Naive thymus-derived CD4-positive, alpha-beta T cell (primary cell): Measurements from ENCODE around the gene FAT1. TPM values are rescaled to one million over a fixed set of nuclear protein-coding genes. Genes with fewer than 3 reads are reported as not detected.

Experiments
- ATAC-seq: fragments of 150-1000 bp; cut with Tn5 transposase; 2 replicates; pipeline ENCODE4 v1.10.0; 2021; ENCODE audit warnings: mild to moderate bottlenecking, moderate library complexity
- CTCF ChIA-PET: fragments of 350-600 bp; sonication (Branson Sonifier 250); formaldehyde crosslinking; loops from one replicate; lab custom pipeline; 2021; ENCODE audit warnings: antibody characterized with exemption; lab: Charles Lee
- POLR2A ChIA-PET: fragments of 350-600 bp; sonication (Branson Sonifier 250); formaldehyde crosslinking; loops from one replicate; lab custom pipeline; 2021; ENCODE audit warnings: antibody characterized with exemption, inconsistent platforms; lab: Charles Lee
- DNase-seq, 9 donors: peaks; one replicate each; pipeline versions ENCODE4 v3.0.0 to v3.0.0-alpha.2; 2020 to 2022; ENCODE audit warnings: mixed read lengths in 1 of 9
- H3K27ac ChIP-seq: one replicate; pipeline ENCODE4 v1.7.0; 2013; ENCODE audit warnings: mild to moderate bottlenecking, low read depth, low read length, moderate library complexity
- H3K27me3 ChIP-seq, 2 donors: one replicate each; pipeline ENCODE4 v1.7.0; 2013; ENCODE audit warnings: low read length in 2 of 2, mild to moderate bottlenecking in 2 of 2, moderate library complexity in 2 of 2; ENCODE audit not compliant: control insufficient read depth in 2 of 2, insufficient read depth in 2 of 2
- H3K36me3 ChIP-seq, 3 experiments: 1 replicate in 2 of 3; 2 replicates in 1 of 3; pipeline ENCODE4 v1.7.0; 2013; ENCODE audit warnings: low read length in 3 of 3, mild to moderate bottlenecking in 3 of 3, moderate library complexity in 1 of 3; ENCODE audit not compliant: insufficient read depth in 3 of 3, control insufficient read depth in 2 of 3
- H3K4me1 ChIP-seq, 2 donors: one replicate each; pipeline ENCODE4 v1.7.0; 2013; ENCODE audit warnings: low read length in 2 of 2, mild to moderate bottlenecking in 2 of 2, moderate library complexity in 1 of 2; ENCODE audit not compliant: control insufficient read depth in 2 of 2, insufficient read depth in 2 of 2
- H3K4me3 ChIP-seq: 2 replicates; pipeline ENCODE4 v1.7.0; 2013; ENCODE audit warnings: mild to moderate bottlenecking, low read length
- H3K9me3 ChIP-seq, 3 experiments: 1 replicate in 2 of 3; 2 replicates in 1 of 3; pipeline ENCODE4 v1.7.0; 2013; ENCODE audit warnings: low read length in 3 of 3; ENCODE audit not compliant: control insufficient read depth in 2 of 3
- H3K27ac Mint-ChIP-seq, 9 donors: one replicate each; pipeline ENCODE4 v1.8.0; 2020 to 2022; ENCODE audit warnings: mixed read lengths in 9 of 9, mild to moderate bottlenecking in 8 of 9, moderate library complexity in 5 of 9, inconsistent platforms in 2 of 9
- H3K27me3 Mint-ChIP-seq, 5 donors: one replicate each; pipeline ENCODE4 v1.8.0; 2021 to 2022; ENCODE audit warnings: mixed read lengths in 5 of 5, mild to moderate bottlenecking in 1 of 5
- H3K36me3 Mint-ChIP-seq, 5 donors: one replicate each; pipeline ENCODE4 v1.8.0; 2020 to 2022; ENCODE audit warnings: mixed read lengths in 5 of 5, mild to moderate bottlenecking in 3 of 5, inconsistent platforms in 1 of 5
- H3K4me1 Mint-ChIP-seq, 7 donors: one replicate each; pipeline ENCODE4 v1.8.0; 2020 to 2022; ENCODE audit warnings: mixed read lengths in 7 of 7, mild to moderate bottlenecking in 3 of 7, inconsistent platforms in 1 of 7
- H3K4me3 Mint-ChIP-seq, 10 donors: one replicate each; pipeline ENCODE4 v1.8.0; 2020 to 2022; ENCODE audit warnings: mild to moderate bottlenecking in 10 of 10, mixed read lengths in 10 of 10, moderate library complexity in 6 of 10, inconsistent platforms in 2 of 10
- H3K9me3 Mint-ChIP-seq, 11 donors: one replicate each; pipeline ENCODE4 v1.8.0; 2020 to 2022; ENCODE audit warnings: mixed read lengths in 11 of 11, mild to moderate bottlenecking in 4 of 11, inconsistent platforms in 1 of 11, moderate library complexity in 1 of 11
- intact Hi-C, 2 donors: fragments of 100-400 bp; cut with micrococcal nuclease; formaldehyde crosslinking; loops; one replicate each; pipeline ENCODE4 v1.15.1; 2023
- polyA plus RNA-seq, 2 donors: library from polyadenylated mRNA; unstranded; fragments of 300-500 nt; fragmentation: Illumina TruSeq; gene quantifications; one replicate each; pipeline ENCODE4 v1.2.3, GENCODE V29; 2021
- total RNA-seq, 6 experiments: library from RNA in 5 of 6; stranded (reverse) in 5 of 6; gene quantifications; 1 replicate in 5 of 6; 2 replicates in 1 of 6; pipeline ENCODE4 v1.2.3 and lab custom pipeline; 2021 to 2026

FAT1 gene
- total and polyA plus RNA-seq, 7 experiments from 2014 or later, result 0.05 TPM; not detected in 6

- POLR2A ChIA-PET, result no interaction called here
- Histone ChIP-seq H3K27ac (no peak overlapping the region), H3K9me3 (no peaks in the 10 kb centered on the region), H3K4me1 (no peaks in the 10 kb centered on the region), H3K27me3 (no peaks in the 10 kb centered on the region), H3K36me3 (no peaks in the 10 kb centered on the region), H3K4me3 (no peak overlapping the region)
- no peak overlapping the region for H3K27ac Mint-ChIP-seq
- CTCF ChIA-PET, result no interaction called here
- H3K4me3 Mint-ChIP-seq, result no peak overlapping the region
- no peaks in the 10 kb centered on the region for H3K36me3 Mint-ChIP-seq
- ATAC-seq (no peak), DNase-seq (no peak)
- peaks cover 0 to 6% (median 0%) of the 10 kb centered on the region in 5 donors for H3K27me3 Mint-ChIP-seq
- H3K4me1 Mint-ChIP-seq, result no peaks in the 10 kb centered on the region
- peaks cover 0 to 15% (median 3%) of the 10 kb centered on the region in 11 donors for H3K9me3 Mint-ChIP-seq
- intact Hi-C loops, result no loop called here
Observed at GRCh38 chr4:186684889-186685309, 38.8 kb downstream of the FAT1 start.

- Mint-ChIP-seq H3K27me3 (peaks cover 0 to 5% (median 0%) of the 10 kb centered on the region in 5 donors), H3K4me3 (no peak overlapping the region), H3K4me1 (no peaks in the 10 kb centered on the region), H3K27ac (no peak overlapping the region), H3K9me3 (peaks cover 0 to 15% (median 1%) of the 10 kb centered on the region in 11 donors), H3K36me3 (no peaks in the 10 kb centered on the region)
- CTCF ChIA-PET, result no interaction called here
- no peaks in the 10 kb centered on the region for H3K27me3 ChIP-seq
- H3K9me3 ChIP-seq, result no peaks in the 10 kb centered on the region
- POLR2A ChIA-PET, result no interaction called here
- no peaks in the 10 kb centered on the region for H3K36me3 ChIP-seq
- DNase-seq, result no peak
- no peak overlapping the region for H3K4me3 ChIP-seq
- H3K4me1 ChIP-seq, result no peaks in the 10 kb centered on the region
- no peak for ATAC-seq
- intact Hi-C loops, result no loop called here
- no peak overlapping the region for H3K27ac ChIP-seq
Observed at GRCh38 chr4:186684220-186684619, 39.4 kb downstream of the FAT1 start.

DNA sequence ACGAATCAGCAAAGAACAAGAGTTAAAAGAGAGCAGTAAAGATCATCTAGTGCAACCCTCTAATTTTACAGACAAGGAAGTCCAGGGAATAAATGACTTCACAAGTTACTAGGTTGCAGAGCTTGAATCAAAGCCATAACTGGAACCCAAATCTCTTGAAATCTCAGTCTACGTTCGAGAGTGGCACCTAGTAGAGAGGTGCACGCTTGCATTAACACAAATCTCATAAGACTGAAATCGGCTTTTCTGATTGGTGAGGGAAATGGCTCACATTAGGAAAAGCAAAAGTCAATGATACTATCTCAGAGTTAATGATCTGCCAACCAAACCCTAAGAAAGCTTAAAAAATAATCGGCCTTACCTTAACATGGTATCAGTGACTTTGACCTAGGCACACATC is 43.0 kb downstream of the FAT1 start:
- Mint-ChIP-seq H3K9me3 (peaks cover 0 to 15% (median 1%) of the 10 kb centered on the region in 11 donors), H3K27me3 (peaks cover 0 to 5% (median 0%) of the 10 kb centered on the region in 5 donors), H3K27ac (no peak overlapping the region), H3K4me3 (no peak overlapping the region), H3K4me1 (no peaks in the 10 kb centered on the region), H3K36me3 (no peaks in the 10 kb centered on the region)
- CTCF ChIA-PET, result no interaction called here
- no peaks in the 10 kb centered on the region for H3K9me3 ChIP-seq
- no peak overlapping the region for H3K4me3 ChIP-seq
- intact Hi-C loops, result no loop called here
- H3K4me1 ChIP-seq, result no peaks in the 10 kb centered on the region
- DNase-seq (no peak), ATAC-seq (no peak)
- POLR2A ChIA-PET, result no interaction called here
- no peak overlapping the region for H3K27ac ChIP-seq
- H3K36me3 ChIP-seq, result no peaks in the 10 kb centered on the region
- no peaks in the 10 kb centered on the region for H3K27me3 ChIP-seq

- peaks cover 0 to 6% (median 0%) of the 10 kb centered on the region in 5 donors for H3K27me3 Mint-ChIP-seq
- Histone ChIP-seq H3K4me3 (no peak overlapping the region), H3K4me1 (no peaks in the 10 kb centered on the region), H3K9me3 (no peaks in the 10 kb centered on the region), H3K36me3 (no peaks in the 10 kb centered on the region), H3K27me3 (no peaks in the 10 kb centered on the region), H3K27ac (no peak overlapping the region)
- ChIA-PET CTCF (no interaction called here), POLR2A (no interaction called here)
- H3K4me1 Mint-ChIP-seq, result no peaks in the 10 kb centered on the region
- H3K36me3 Mint-ChIP-seq, result no peaks in the 10 kb centered on the region
- H3K4me3 Mint-ChIP-seq, result no peak overlapping the region
- peaks cover 0 to 10% (median 1%) of the 10 kb centered on the region in 11 donors for H3K9me3 Mint-ChIP-seq
- no peak for DNase-seq
- intact Hi-C loops, result no loop called here
- H3K27ac Mint-ChIP-seq, result no peak overlapping the region
- no peak for ATAC-seq
Observed at GRCh38 chr4:186676531-186677161, 47.0 kb downstream of the FAT1 start.

GRCh38 chr4:186669735-186670134 is 53.9 kb downstream of the FAT1 start:
- no peak for ATAC-seq
- H3K27me3 ChIP-seq, result no peaks in the 10 kb centered on the region
- Mint-ChIP-seq H3K27me3 (peaks cover 0 to 28% (median 4%) of the 10 kb centered on the region in 5 donors), H3K4me3 (no peak overlapping the region), H3K4me1 (no peaks in the 10 kb centered on the region), H3K9me3 (peaks cover 0 to 6% (median 0%) of the 10 kb centered on the region in 11 donors), H3K36me3 (no peaks in the 10 kb centered on the region), H3K27ac (no peak overlapping the region)
- no peaks in the 10 kb centered on the region for H3K9me3 ChIP-seq
- H3K27ac ChIP-seq, result no peak overlapping the region
- no peak overlapping the region for H3K4me3 ChIP-seq
- POLR2A ChIA-PET, result no interaction called here
- no peaks in the 10 kb centered on the region for H3K4me1 ChIP-seq
- intact Hi-C loops, result no loop called here
- CTCF ChIA-PET, result no interaction called here
- H3K36me3 ChIP-seq, result no peaks in the 10 kb centered on the region
- DNase-seq, result no peak

GRCh38 chr4:186669159-186669731 is 54.4 kb downstream of the FAT1 start:
- H3K36me3 Mint-ChIP-seq, result no peaks in the 10 kb centered on the region
- no peak overlapping the region for H3K27ac Mint-ChIP-seq
- H3K4me3 ChIP-seq, result no peak overlapping the region
- H3K4me1 ChIP-seq, result no peaks in the 10 kb centered on the region
- no peak for ATAC-seq
- CTCF ChIA-PET, result no interaction called here
- H3K4me3 Mint-ChIP-seq, result no peak overlapping the region
- DNase-seq, result no peak
- peaks cover 0 to 26% (median 4%) of the 10 kb centered on the region in 5 donors for H3K27me3 Mint-ChIP-seq
- H3K27me3 ChIP-seq, result no peaks in the 10 kb centered on the region
- intact Hi-C loops, result no loop called here
- no peak overlapping the region for H3K27ac ChIP-seq
- H3K36me3 ChIP-seq, result no peaks in the 10 kb centered on the region
- POLR2A ChIA-PET, result no interaction called here
- H3K9me3 ChIP-seq, result no peaks in the 10 kb centered on the region
- H3K9me3 Mint-ChIP-seq, result peaks cover 0 to 9% (median 0%) of the 10 kb centered on the region in 11 donors
- H3K4me1 Mint-ChIP-seq, result no peaks in the 10 kb centered on the region

DNA sequence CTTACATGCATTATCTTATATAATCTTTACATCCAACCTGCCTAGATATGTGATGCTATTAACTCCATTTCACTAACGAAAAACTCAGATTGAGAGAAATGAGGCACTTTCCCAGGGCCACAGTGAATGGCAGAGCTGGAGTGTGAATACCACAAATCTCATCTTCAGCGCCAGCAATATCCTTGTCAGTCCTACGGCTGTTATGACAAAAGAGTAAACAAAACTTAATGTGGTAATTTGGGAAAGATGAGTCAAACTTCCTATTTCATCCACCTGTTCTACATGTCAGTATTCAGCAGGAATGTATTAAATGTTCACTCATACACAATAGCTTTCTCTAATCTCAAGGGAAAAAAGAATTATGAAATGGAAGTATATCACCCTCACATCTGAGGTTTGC is 56.9 kb downstream of the FAT1 start:
- intact Hi-C loops, result no loop called here
- Mint-ChIP-seq H3K4me1 (peaks cover 0 to 1% (median 0%) of the 10 kb centered on the region in 7 donors), H3K27me3 (peaks cover 0 to 22% (median 4%) of the 10 kb centered on the region in 5 donors), H3K4me3 (no peak overlapping the region), H3K36me3 (no peaks in the 10 kb centered on the region), H3K9me3 (peaks cover 0 to 10% (median 0%) of the 10 kb centered on the region in 11 donors), H3K27ac (no peak overlapping the region)
- no peaks in the 10 kb centered on the region for H3K27me3 ChIP-seq
- CTCF ChIA-PET, result no interaction called here
- H3K36me3 ChIP-seq, result no peaks in the 10 kb centered on the region
- no peaks in the 10 kb centered on the region for H3K9me3 ChIP-seq
- H3K4me1 ChIP-seq, result no peaks in the 10 kb centered on the region
- H3K27ac ChIP-seq, result no peak overlapping the region
- POLR2A ChIA-PET, result no interaction called here
- no peak overlapping the region for H3K4me3 ChIP-seq
- DNase-seq (no peak), ATAC-seq (no peak)
